Measurements from ENCODE around the gene OR7A5. TPM values are rescaled to one million over a fixed set of nuclear protein-coding genes. Genes with fewer than 3 reads are reported as not detected.

OR7A5 gene
- not detected in 2 replicates for total RNA-seq

GRCh38 chr19:14835011-14835410 is at the start of gene OR7A5, which contains the start of gene OR7C1:
OR7A5 (minus strand) TSS chr19:14835185; CDS start chr19:14828241, 6,944 bp downstream.
OR7C1 (minus strand) TSS chr19:14835185; CDS start chr19:14800136, 35,049 bp downstream.

GRCh38 chr19:14848822-14849221 is 13.8 kb upstream of the OR7A5 start, which contains the start of gene OR7A10:
OR7A10 (minus strand) TSS chr19:14848922; CDS start chr19:14841877, 7,045 bp downstream.

GRCh38 chr19:14778110-14778845 is 56.7 kb downstream of the OR7A5 start, which contains the start of gene ADGRE2:
ADGRE2 (minus strand) TSS chr19:14778560; CDS start chr19:14776756, 1,804 bp downstream.

Small RNA genes within 50 kb of the gene (small RNA-seq; reads per million reads assigned to genes)
- not detected for gene AC005255.1

Other genes starting within 250 kb of the OR7A5 start
- gene ADGRE3, start 160.3 kb downstream of the OR7A5 start, total RNA-seq = under 0.01 TPM in 1 of 2 replicates, not detected in the other
- gene ZNF333, start 145.1 kb downstream of the OR7A5 start, total RNA-seq = 15.8 and 20.7 TPM in 2 replicates
- gene ADGRE2, start 56.6 kb downstream of the OR7A5 start, total RNA-seq = 1.1 and 3.7 TPM in 2 replicates
- gene OR7C1, start within 50 bp of the OR7A5 start, total RNA-seq = not detected in 2 replicates
- not detected in 2 replicates for gene OR7A10, start 13.7 kb upstream of the OR7A5 start, total RNA-seq
- not detected in 2 replicates for gene OR7A17, start 50.9 kb upstream of the OR7A5 start, total RNA-seq
- gene OR7C2, start 106.3 kb upstream of the OR7A5 start, total RNA-seq = not detected in 2 replicates
- not detected in 2 replicates for gene SLC1A6, start 144.7 kb upstream of the OR7A5 start, total RNA-seq
- gene CASP14, start 214.3 kb upstream of the OR7A5 start, total RNA-seq = not detected in 2 replicates
- gene OR1I1, start 247.0 kb upstream of the OR7A5 start, total RNA-seq = not detected in 2 replicates

Measured in subcutaneous preadipocyte (primary cell).